ENCODE results near the gene PSMC3.
A peak's percentile ranks its signal among the peaks of the same experiment; 100 is the strongest.

PSMC3 gene

DNA sequence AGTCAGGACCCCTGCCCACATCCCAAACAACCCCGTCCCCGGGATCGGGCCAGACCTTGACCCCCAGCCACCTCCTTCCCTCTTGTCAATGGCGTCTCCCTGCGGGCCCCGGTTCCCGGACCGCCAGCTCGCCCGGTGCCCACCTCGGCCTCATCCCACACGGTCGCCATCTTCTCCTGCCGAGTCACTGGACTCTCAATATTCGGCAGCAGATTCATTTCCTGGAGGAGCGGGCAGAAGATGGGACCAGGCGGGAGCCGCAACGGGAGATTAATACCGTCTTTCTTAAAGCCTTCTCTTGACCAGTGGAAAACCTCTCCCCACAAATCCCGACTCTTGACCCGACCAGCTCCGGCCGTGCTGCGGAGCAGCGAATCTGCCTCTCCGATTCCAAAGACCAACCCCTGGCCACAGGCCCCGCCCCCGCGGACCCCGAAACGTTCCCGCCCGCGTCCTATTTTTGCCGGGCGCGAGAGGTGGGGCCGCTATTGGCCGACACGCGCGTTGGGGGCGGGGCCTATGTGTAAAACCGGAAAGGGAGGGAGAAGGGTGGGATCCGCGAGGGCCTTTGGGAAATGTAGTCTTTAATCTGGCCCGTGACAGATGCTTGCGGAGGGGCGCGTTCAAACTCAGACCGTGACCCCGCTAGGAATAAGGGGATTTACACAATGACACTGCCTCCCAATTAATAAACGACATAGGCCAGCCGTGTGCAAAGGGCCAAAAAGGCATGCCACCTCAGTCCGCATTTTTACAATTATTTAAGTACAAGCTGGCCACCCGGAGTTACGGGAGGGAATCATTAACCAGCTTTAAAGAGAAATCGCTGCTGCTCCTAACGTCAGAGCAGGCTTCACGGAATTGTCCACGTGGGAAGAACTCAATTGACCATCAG is at the start of gene PSMC3:
Gene PSMC3, minus strand, starts transcription at position 378 of the 895 bp plus-strand sequence. Its CDS starts 160 bp downstream, at position 218.
- Histone ChIP-seq H3K4me3 (IDR thresholded peaks at IDR 0.05; ENCODE audit: insufficient read depth, low read depth, low read length) (no peak within 1 kb of the TSS), H3K9ac (peak within 1 kb of the TSS; percentile 93), H3K4me1 (ENCODE audit: low read depth, poor library complexity, severe bottlenecking) (peaks cover 8% of the 10 kb centered on the region), H3K36me3 (ENCODE audit: insufficient read depth) (0 out of 2 replicates have a peak, but pooled peaks cover 5% of the 10 kb centered on the region), H2AFZ (ENCODE audit: low read depth) (peak within 1 kb of the TSS; percentile 95), H4K20me1 (ENCODE audit: insufficient read depth) (no peaks in the 10 kb centered on the region), H3K27me3 (ENCODE audit: insufficient read depth, low read depth) (no peaks in the 10 kb centered on the region), H3K4me2 (peak within 1 kb of the TSS; percentile 99), H3K27ac (peak within 1 kb of the TSS; percentile 85), H3K79me2 (ENCODE audit: insufficient read depth, low read depth) (peaks cover 23% of the 10 kb centered on the region)
- no peak for TF ChIP-seq CTCF (conservative IDR thresholded peaks at IDR 0.05; ENCODE audit: low read depth, low read length)

GRCh38 chr11:47470671-47471070 is 44.4 kb upstream of the PSMC3 start:
- Histone ChIP-seq H3K4me3 (IDR thresholded peaks at IDR 0.05; ENCODE audit: insufficient read depth, low read depth, low read length) (no peak overlapping the region), H3K36me3 (ENCODE audit: insufficient read depth) (peaks cover 22% of the 10 kb centered on the region; the same call in 1 of the 2 replicates), H3K27me3 (ENCODE audit: insufficient read depth, low read depth) (no peaks in the 10 kb centered on the region), H3K79me2 (ENCODE audit: insufficient read depth, low read depth) (peaks cover 6% of the 10 kb centered on the region; the same call in 1 of the 2 replicates), H4K20me1 (ENCODE audit: insufficient read depth) (no peaks in the 10 kb centered on the region), H3K4me1 (ENCODE audit: low read depth, poor library complexity, severe bottlenecking) (peaks cover 18% of the 10 kb centered on the region), H3K4me2 (no peak overlapping the region), H2AFZ (ENCODE audit: low read depth) (no peak overlapping the region), H3K27ac (no peak overlapping the region), H3K9ac (no peak overlapping the region)
- no peak for TF ChIP-seq CTCF (conservative IDR thresholded peaks at IDR 0.05; ENCODE audit: low read depth, low read length)

GRCh38 chr11:47469361-47470179 is 43.3 kb upstream of the PSMC3 start:
- no peak overlapping the region for H3K4me2 ChIP-seq
- H3K36me3 ChIP-seq (ENCODE audit: insufficient read depth), result peaks cover 22% of the 10 kb centered on the region; the same call in 1 of the 2 replicates
- no peak overlapping the region for H3K4me3 ChIP-seq (IDR thresholded peaks at IDR 0.05; ENCODE audit: insufficient read depth, low read depth, low read length)
- H3K4me1 ChIP-seq (ENCODE audit: low read depth, poor library complexity, severe bottlenecking), result peaks cover 18% of the 10 kb centered on the region
- H4K20me1 ChIP-seq (ENCODE audit: insufficient read depth), result no peaks in the 10 kb centered on the region
- H3K79me2 ChIP-seq (ENCODE audit: insufficient read depth, low read depth), result peaks cover 3% of the 10 kb centered on the region; the same call in 1 of the 2 replicates
- no peak overlapping the region for H2AFZ ChIP-seq (ENCODE audit: low read depth)
- no peak overlapping the region for H3K9ac ChIP-seq
- no peak for TF ChIP-seq CTCF (conservative IDR thresholded peaks at IDR 0.05; ENCODE audit: low read depth, low read length)
- no peaks in the 10 kb centered on the region for H3K27me3 ChIP-seq (ENCODE audit: insufficient read depth, low read depth)
- no peak overlapping the region; the same call in 1 of the 2 replicates for H3K27ac ChIP-seq

DNA sequence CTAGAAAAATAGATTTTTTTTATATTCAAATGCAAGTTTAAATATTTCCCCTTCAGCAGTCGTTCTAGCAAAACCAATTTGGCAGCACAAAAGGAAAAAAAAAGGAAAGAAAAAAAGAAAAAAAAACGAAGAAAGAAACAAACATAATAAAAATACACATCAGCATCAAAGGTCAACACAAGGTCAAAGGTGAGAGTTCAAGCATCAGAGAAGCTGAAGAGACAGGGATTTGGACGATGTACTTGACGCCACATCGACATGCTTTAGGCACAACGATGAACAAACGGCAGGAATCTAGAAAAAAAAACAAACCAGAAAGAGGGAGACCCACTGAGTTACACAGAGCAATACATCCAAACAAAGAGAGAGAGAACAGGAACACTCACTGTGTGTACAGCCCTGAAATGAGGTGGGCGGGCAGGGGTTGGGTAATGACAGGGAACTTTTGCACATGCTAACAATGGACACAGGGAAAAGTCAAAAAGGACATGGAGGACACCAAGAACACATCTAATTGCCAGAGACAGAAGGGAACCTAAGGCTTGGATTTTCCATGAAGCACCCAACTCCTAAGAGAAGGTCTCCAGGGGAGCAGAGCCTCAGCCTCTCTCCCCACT is 42.5 kb upstream of the PSMC3 start:
- Histone ChIP-seq H3K4me2 (no peak overlapping the region), H3K9ac (no peak overlapping the region), H2AFZ (ENCODE audit: low read depth) (no peak overlapping the region), H4K20me1 (ENCODE audit: insufficient read depth) (no peaks in the 10 kb centered on the region), H3K36me3 (ENCODE audit: insufficient read depth) (peaks cover 22% of the 10 kb centered on the region; the same call in 1 of the 2 replicates), H3K27me3 (ENCODE audit: insufficient read depth, low read depth) (no peaks in the 10 kb centered on the region), H3K27ac (no peak overlapping the region), H3K79me2 (ENCODE audit: insufficient read depth, low read depth) (no peaks in the 10 kb centered on the region; the same call in 1 of the 2 replicates), H3K4me3 (IDR thresholded peaks at IDR 0.05; ENCODE audit: insufficient read depth, low read depth, low read length) (no peak overlapping the region), H3K4me1 (ENCODE audit: low read depth, poor library complexity, severe bottlenecking) (peaks cover 18% of the 10 kb centered on the region)
- TF ChIP-seq CTCF (conservative IDR thresholded peaks at IDR 0.05; ENCODE audit: low read depth, low read length), result no peak

Data from KMS-11 (cell line).